AG08395 (cell line): ENCODE results near the gene KIAA0753.
"Not testable (repeated sequence)": the region's sequence is repeated elsewhere in the genome, so short reads cannot be mapped to it uniquely, and the experiment has no call there.

Experiments used
- DNase-seq: peaks from one replicate; pipeline ENCODE4 v3.0.0; 2012; ENCODE audit warnings: mixed read lengths, low spot score

KIAA0753 gene

GRCh38 chr17:6596941-6597340 is 43.6 kb downstream of the KIAA0753 start:
- DNase-seq, result no peak

DNA sequence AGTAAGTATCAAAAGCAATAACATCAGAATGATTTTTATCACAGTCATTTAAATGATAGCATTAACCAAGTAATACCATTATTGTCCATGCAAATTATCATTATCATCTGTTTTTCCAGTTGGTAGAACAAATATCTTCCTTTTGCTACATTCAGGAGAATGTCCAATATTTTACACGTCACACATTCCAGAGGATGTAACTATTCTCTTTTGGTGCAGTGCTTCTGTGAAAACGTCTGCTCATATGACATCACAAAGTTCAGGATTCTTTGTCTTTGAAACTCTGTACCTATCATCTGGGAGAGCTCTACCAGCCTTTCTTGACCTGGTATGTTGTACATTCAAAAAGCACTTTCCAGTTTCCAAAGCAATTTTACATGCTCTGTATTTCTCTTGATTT is 44.0 kb downstream of the KIAA0753 start:
- no peak for DNase-seq

GRCh38 chr17:6596081-6596480 is 44.4 kb downstream of the KIAA0753 start:
- no peak for DNase-seq

- DNase-seq, result not testable (repeated sequence)
Observed at GRCh38 chr17:6593371-6593770, 47.1 kb downstream of the KIAA0753 start.

DNA sequence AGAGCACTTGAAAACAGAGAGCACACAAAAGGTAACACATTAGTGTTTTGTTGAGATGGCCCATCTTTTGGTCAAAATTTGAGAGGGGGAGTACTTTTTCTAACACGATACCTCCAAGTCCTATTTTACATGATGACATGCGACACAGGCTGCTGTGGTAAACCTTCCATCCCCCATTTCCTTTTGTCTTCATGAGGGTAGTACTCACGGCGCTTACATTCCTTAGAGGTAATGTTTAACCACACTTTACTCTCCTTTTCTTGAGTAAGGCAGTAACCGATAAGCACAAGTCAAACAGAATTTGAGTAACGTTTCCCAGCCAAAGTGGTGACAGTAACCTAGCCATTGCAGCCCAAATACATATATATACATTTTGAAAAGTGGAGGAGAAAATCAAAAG is 48.3 kb downstream of the KIAA0753 start:
- no peak for DNase-seq

- peak; percentile 67 for DNase-seq
Observed at GRCh38 chr17:6591599-6592158, 48.8 kb downstream of the KIAA0753 start.

DNA sequence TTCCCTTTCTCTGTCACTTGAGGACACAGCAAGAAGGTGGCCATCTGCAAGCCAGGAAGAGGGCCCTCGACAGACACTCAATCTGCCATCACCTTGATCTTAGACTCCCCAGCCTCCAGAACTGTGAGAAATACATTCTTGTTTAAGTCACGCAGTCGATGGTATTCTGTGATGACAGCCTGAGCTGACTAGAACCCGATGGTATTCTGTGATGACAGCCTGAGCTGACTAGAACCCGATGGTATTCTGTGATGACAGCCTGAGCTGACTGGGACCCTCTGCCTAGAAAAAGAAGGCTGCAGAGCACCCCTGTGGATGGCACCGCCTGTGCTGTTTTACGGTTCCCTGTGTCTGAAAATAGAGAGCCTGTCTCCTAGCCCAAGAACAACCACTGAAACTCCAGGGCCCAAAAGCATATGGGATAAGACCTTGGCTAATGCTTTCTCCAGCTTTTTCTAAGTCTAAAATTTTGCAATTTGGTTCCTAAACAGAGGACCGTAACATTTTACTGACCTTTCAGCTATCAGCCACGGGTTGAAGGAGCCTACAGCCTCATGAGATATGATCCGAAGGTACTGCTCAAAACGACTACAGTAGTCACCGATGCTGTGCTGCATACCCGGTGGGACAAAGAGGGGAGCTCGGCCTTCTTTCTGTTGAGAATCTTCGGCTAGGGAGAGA is 51.1 kb downstream of the KIAA0753 start:
- no peak for DNase-seq

DNA sequence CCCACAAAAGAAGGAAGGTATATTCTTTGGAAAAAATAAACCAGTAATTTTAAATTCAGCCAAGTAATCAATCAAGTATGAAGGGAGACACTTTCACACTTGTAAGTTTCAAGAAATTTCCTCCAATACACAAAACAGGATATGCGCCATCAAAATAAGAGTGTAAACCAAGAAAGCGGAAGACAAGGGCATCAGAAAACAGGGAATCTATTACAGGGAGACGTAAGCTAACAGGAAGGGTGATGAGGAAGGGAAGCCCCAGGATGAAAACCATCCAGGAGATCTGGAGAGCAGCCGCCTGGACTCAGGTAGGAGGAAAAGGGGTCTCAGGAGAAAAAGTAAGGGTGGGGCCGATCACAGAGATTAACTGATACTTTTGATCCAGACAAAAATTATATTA is 52.3 kb downstream of the KIAA0753 start:
- DNase-seq, result no peak

DNA sequence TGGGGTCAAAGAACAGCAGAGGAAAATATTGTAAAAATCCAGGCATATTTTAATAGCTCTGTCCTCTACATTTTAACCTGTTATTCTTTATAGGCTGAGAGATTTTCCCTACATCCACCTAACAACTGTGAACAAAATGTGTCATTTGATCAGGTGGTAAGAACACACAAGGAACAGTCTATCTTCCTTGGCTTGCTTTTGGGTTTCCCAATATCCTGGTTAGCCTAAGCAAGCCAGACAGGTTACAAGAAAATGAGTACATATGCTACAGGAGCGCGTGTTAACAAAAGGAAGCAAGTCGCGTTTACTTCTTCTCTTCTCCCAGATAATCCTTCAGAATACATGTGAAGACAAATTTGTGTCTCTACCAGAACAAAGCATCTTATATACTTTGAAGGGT is 53.2 kb downstream of the KIAA0753 start:
- no peak for DNase-seq

DNA sequence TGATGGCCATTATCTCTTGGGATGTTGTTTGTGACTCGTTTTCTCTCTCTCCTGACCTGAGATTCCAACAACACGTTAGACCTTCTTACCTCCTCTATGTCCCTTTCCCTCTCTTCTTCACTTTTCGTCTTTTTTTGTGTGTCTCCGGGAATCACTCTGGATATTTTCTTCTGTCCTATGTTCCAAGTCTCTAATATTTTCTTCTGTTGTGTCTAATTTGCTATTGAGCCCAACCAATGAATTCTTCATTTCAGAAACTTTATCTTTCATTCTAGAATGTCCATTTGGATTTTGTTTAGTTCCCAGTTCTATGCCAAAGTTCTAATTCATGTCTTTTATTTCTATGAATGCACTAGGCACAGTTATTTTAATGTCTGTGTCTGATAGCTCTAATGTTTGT is 57.1 kb downstream of the KIAA0753 start:
- no peak for DNase-seq

- DNase-seq, result no peak
Observed at GRCh38 chr17:6580625-6581024, 59.9 kb downstream of the KIAA0753 start.

- no peak for DNase-seq
Observed at GRCh38 chr17:6578491-6578890, 62.0 kb downstream of the KIAA0753 start.

GRCh38 chr17:6577686-6578263 is 62.7 kb downstream of the KIAA0753 start:
- DNase-seq, result no peak

DNA sequence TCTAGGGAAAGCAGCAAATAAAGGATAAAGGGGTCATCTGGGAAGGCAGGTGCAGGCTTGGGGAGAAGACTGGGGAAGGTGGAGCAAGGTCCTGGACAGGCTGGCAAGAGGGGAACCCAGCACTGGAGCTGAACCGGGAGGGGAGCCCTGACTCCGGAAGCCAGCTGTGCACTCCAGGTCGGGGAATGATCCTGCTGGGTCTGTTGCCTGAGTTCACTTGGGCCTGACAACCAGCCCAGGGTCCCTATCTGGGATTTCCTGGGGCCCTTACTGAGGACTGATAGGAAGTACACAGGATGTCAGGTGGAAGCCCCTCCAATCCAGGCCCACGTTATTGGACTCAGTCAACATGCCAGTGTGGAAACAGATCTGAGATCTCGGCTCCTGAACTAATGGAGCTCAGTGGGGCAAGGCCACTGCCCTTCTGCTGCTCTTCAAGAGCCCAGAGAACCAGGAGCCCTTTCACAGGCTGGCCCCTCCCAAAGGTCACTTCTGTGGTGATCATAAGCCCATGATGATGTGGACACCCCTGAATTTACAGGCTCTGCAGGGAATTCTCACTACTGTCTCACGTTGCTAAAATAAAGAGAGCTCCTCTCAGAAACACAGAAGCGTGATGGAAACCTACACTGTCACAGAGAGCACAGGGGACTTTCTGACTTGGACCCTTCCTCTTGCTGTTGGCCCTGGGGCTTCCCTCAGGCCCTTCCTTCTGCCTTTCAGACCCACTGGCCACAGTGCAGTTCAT is 64.3 kb downstream of the KIAA0753 start:
- no peak for DNase-seq

DNA sequence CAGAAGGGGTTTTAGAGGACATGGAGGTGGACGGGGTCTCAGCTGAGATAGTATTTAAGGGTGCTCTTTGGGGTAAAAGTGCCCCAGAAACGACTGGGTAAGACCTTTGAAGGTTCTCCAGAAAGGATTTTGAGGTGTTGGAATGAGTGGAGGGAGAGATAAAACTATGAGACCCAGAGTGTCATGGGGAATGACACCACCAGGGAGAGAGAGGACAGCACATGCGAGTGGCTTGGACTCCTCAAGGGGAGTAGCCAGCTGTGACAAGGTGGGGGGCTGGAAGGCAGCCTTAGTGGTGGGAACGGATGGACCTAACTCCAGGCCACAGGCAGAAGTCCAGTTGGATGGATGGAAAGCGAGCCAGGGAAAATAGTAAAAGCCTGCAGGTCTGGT is 64.9 kb downstream of the KIAA0753 start:
- DNase-seq, result no peak

DNA sequence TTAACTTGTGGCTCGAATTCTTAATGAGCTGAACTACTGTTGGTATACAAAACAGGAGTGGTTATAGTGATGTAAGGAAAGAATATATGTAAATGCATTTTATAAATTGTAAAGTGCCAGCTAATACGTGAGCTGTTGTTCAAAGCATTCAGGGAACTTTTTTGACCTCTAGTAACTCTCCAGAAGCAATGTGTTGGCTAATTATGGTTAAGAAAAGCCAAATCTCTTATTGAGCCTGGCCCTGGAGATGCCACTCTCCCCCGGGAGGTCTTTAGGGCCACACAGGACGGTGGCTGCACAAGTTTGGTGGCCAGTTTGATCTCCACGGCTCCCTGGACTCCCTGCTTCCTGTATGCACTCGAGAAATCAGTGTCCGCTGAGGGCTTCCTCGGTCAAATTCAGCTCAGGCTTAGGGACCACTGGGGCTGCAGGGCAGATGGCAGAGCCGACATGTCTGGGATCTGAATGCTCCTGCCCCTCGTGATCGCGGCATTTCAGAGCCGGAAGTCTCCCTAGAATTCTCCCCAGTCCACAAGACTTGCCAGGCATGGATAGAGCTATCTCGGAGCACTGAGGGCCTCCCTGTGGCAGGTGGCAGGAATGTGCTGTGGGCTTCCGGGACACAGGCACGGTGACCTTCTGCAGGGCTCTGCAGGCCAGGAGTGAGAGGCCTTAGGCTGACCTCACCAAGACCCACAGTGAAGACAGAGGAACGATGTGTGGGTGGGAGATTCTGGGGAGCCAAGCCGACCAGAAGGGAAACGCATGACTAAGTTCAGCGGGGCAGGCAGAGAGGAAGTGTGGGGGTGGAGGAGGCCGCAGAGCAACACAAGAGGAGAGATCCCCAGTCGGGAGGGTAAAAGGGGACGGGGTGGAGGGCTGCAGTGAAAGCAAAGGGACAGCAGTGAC is 65.6 kb downstream of the KIAA0753 start:
- peak; percentile 77 for DNase-seq

DNA sequence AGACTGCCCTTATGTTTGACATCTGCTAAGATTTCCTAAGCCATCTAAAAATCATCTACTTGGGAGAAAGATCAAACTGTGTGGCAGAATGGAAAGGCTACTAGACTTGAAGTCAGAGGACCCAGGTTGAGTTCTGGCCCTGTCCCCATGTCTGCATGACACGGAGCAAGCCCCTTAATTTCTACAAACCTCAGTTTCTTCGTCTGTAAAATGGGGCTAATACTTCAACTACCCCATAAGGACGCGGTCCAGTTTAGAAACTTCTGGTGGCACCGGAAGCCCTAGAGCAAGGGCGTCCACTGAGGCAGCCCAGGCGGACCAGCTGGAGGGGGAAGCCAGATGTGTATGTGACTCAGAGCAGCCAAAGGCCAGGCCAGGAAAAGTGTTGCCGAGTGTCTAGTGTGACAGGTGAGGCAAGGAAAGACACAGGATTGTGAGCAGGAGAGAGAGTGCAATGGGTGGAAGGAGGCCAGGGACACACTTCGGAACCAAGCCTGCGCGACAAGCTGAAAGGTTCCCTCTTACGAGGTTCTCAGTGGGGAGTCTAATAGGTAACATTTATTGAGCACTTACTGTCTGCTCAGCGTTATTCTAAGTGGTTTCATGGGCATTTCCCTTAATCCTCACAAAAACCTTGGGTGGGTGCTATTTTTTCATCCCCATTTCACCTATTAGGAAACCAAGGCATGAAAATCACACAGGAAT is 66.4 kb downstream of the KIAA0753 start:
- DNase-seq, result no peak

GRCh38 chr17:6573495-6573894 is 67.0 kb downstream of the KIAA0753 start:
- DNase-seq, result not testable (repeated sequence)

GRCh38 chr17:6572972-6573370 is 67.5 kb downstream of the KIAA0753 start:
- no peak for DNase-seq

DNA sequence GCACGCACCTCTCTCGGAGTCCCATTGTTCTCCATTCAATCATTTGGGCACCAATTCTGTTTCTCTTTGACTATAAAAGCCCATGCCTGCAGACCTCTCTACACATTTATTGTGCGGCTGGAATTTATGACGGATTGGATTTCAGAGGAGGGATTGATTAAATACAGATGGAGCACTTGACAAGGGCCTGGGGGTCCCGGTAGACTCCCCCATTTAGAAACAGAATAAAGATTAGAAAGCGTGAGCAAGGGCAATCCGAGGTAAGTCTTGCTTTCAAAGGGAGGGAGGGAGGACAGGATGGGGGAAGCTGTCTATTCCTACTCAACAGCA is 69.1 kb downstream of the KIAA0753 start:
- DNase-seq, result no peak

GRCh38 chr17:6570731-6571451 is 69.6 kb downstream of the KIAA0753 start:
- DNase-seq, result no peak
